HL-60 (cell line): Measurements from ENCODE around the gene DNAJB12.

Experiments used
- DNase-seq, 2 experiments: peaks; one replicate each; pipeline ENCODE4 v3.0.0-alpha.2; 2010 to 2020; ENCODE audit warnings: low read depth in 1 of 2, low spot score in 1 of 2
- H3K27ac ChIP-seq: fragments of 250-450 bp; sonication (Bioruptor Pico); replicated peaks from 2 replicates; pipeline ENCODE4 v1.5.1; 2020; ENCODE audit warnings: mild to moderate bottlenecking, moderate library complexity
- H3K27me3 ChIP-seq: fragments of 250-450 bp; sonication (Bioruptor Pico); 2 replicates; pipeline ENCODE4 v1.5.1; 2021; ENCODE audit warnings: mild to moderate bottlenecking, moderate library complexity; ENCODE audit not compliant: insufficient read depth, poor library complexity, severe bottlenecking
- H3K4me3 ChIP-seq: replicated peaks from 2 replicates; pipeline ENCODE4 v1.5.1; 2011; ENCODE audit warnings: mild to moderate bottlenecking, control low read depth, low read length; ENCODE audit not compliant: insufficient read depth
- CTCF ChIP-seq: IDR thresholded peaks from one replicate; pipeline ENCODE4 v1.5.1; 2011; ENCODE audit warnings: low read length, control low read depth, inconsistent platforms; ENCODE audit not compliant: insufficient read depth
- GABPA ChIP-seq: IDR thresholded peaks from 2 replicates; pipeline ENCODE4 v1.6.1; 2012; ENCODE audit warnings: low read depth
- POLR2AphosphoS5 ChIP-seq: IDR thresholded peaks from 2 replicates; pipeline ENCODE4 v1.6.1; 2012; ENCODE audit warnings: low read depth
- REST ChIP-seq: IDR thresholded peaks from 2 replicates; pipeline ENCODE4 v1.6.1; 2012; ENCODE audit warnings: low read depth; ENCODE audit not compliant: insufficient replicate concordance
- SPI1 ChIP-seq: IDR thresholded peaks from 2 replicates; pipeline ENCODE4 v1.6.1; 2012; ENCODE audit warnings: low read depth, mild to moderate bottlenecking, borderline replicate concordance

Gene DNAJB12

GRCh38 chr10:72331575-72332422, 22.9 kb downstream of the DNAJB12 start:
- DNase-seq = peak; percentile 97 to 99
- no peak for TF ChIP-seq REST
- TF ChIP-seq POLR2AphosphoS5 = peak; percentile 97
- peak; percentile 4 for TF ChIP-seq CTCF
- TF ChIP-seq GABPA = no peak
- TF ChIP-seq SPI1 = no peak
- 0 out of 2 replicates have a peak overlapping the region, but pooled peaks have one; percentile 15 for H3K4me3 ChIP-seq
- H3K27ac ChIP-seq = peak overlapping the region; percentile 90
- H3K27me3 ChIP-seq = no peaks in the 10 kb centered on the region

GRCh38 chr10:72330069-72330426, 24.7 kb downstream of the DNAJB12 start:
- no peak for TF ChIP-seq SPI1
- no peak for TF ChIP-seq POLR2AphosphoS5
- no peak for TF ChIP-seq REST
- TF ChIP-seq GABPA = no peak
- no peak for TF ChIP-seq CTCF
- H3K27me3 ChIP-seq = no peaks in the 10 kb centered on the region
- H3K4me3 ChIP-seq = no peak overlapping the region
- H3K27ac ChIP-seq = peak overlapping the region; percentile 90
- no peak for DNase-seq

- Histone ChIP-seq H3K27ac (peak overlapping the region; percentile 90), H3K4me3 (no peak overlapping the region), H3K27me3 (no peaks in the 10 kb centered on the region)
- TF ChIP-seq SPI1 = peak; percentile 83; the same call in 1 of the 2 replicates
- TF ChIP-seq CTCF = no peak
- TF ChIP-seq GABPA = no peak
- no peak for TF ChIP-seq REST
- peak; percentile 33; the same call in 1 of the 2 replicates for TF ChIP-seq POLR2AphosphoS5
- DNase-seq = peak in 1 of 2 experiments; percentile 80
These were observed 25.2 kb downstream of the DNAJB12 start for GRCh38 chr10:72329290-72330068.
